CD4-positive, alpha-beta memory T cell (primary cell): ENCODE measurements around the gene LHCGR. TPM values are rescaled to one million over a fixed set of nuclear protein-coding genes. Genes with fewer than 3 reads are reported as not detected.
"Not testable (repeated sequence)": the region's sequence is repeated elsewhere in the genome, so short reads cannot be mapped to it uniquely, and the experiment has no call there.

ENCODE experiments used
- CTCF ChIA-PET: fragments of 350-600 bp; sonication (Branson Sonifier 250); formaldehyde crosslinking; loops from one replicate; lab custom pipeline; 2021; ENCODE audit warnings: inconsistent platforms; ENCODE audit not compliant: partially characterized antibody; lab: Charles Lee
- POLR2A ChIA-PET: fragments of 350-600 bp; sonication (Branson Sonifier 250); formaldehyde crosslinking; loops from one replicate; lab custom pipeline; 2021; ENCODE audit not compliant: partially characterized antibody; lab: Charles Lee
- DNase-seq, 5 donors: peaks; one replicate each; pipeline versions ENCODE4 v3.0.0 to v3.0.0-alpha.2; 2020 to 2022; ENCODE audit warnings: mixed read lengths in 1 of 5
- H3K27ac ChIP-seq: one replicate; pipeline ENCODE4 v1.7.0; 2013; ENCODE audit warnings: low read depth, low read length
- H3K27me3 ChIP-seq: 2 replicates; pipeline ENCODE4 v1.7.0; 2013; ENCODE audit warnings: mild to moderate bottlenecking, low read length, moderate library complexity; ENCODE audit not compliant: insufficient read depth
- H3K36me3 ChIP-seq: 2 replicates; pipeline ENCODE4 v1.7.0; 2013; ENCODE audit warnings: mild to moderate bottlenecking, low read length, moderate library complexity; ENCODE audit not compliant: insufficient read depth
- H3K4me1 ChIP-seq: 2 replicates; pipeline ENCODE4 v1.7.0; 2013; ENCODE audit warnings: mild to moderate bottlenecking, low read length, moderate library complexity; ENCODE audit not compliant: insufficient read depth
- H3K4me3 ChIP-seq, 2 donors: one replicate each; pipeline ENCODE4 v1.7.0; 2013; ENCODE audit warnings: low read length in 2 of 2, mild to moderate bottlenecking in 1 of 2
- H3K9me3 ChIP-seq, 2 donors: one replicate each; pipeline ENCODE4 v1.7.0; 2013; ENCODE audit warnings: low read length in 2 of 2, control low read depth in 1 of 2; ENCODE audit not compliant: control insufficient read depth in 1 of 2
- H3K27ac Mint-ChIP-seq, 7 donors: one replicate each; pipeline ENCODE4 v1.8.0; 2020 to 2021; ENCODE audit warnings: mixed read lengths in 7 of 7, mild to moderate bottlenecking in 6 of 7, inconsistent platforms in 3 of 7, moderate library complexity in 3 of 7
- H3K27me3 Mint-ChIP-seq, 2 donors: one replicate each; pipeline ENCODE4 v1.8.0; 2020 to 2021; ENCODE audit warnings: mixed read lengths in 2 of 2
- H3K36me3 Mint-ChIP-seq, 2 donors: one replicate each; pipeline ENCODE4 v1.8.0; 2020 to 2021; ENCODE audit warnings: mixed read lengths in 2 of 2, inconsistent platforms in 1 of 2, mild to moderate bottlenecking in 1 of 2
- H3K4me1 Mint-ChIP-seq, 4 donors: one replicate each; pipeline ENCODE4 v1.8.0; 2020 to 2021; ENCODE audit warnings: mixed read lengths in 4 of 4, mild to moderate bottlenecking in 1 of 4
- H3K4me3 Mint-ChIP-seq, 8 donors: one replicate each; pipeline ENCODE4 v1.8.0; 2020 to 2021; ENCODE audit warnings: mixed read lengths in 8 of 8, mild to moderate bottlenecking in 7 of 8, moderate library complexity in 6 of 8, inconsistent platforms in 3 of 8
- H3K9me3 Mint-ChIP-seq, 8 donors: one replicate each; pipeline ENCODE4 v1.8.0; 2020 to 2021; ENCODE audit warnings: mixed read lengths in 8 of 8, mild to moderate bottlenecking in 5 of 8, inconsistent platforms in 3 of 8, moderate library complexity in 1 of 8
- intact Hi-C: fragments of 100-400 bp; cut with micrococcal nuclease; formaldehyde crosslinking; loops from one replicate; pipeline ENCODE4 v1.15.1; 2023
- polyA plus RNA-seq, 2 donors: library from polyadenylated mRNA; unstranded; fragments of 300-500 nt; fragmentation: Illumina TruSeq; gene quantifications; one replicate each; pipeline ENCODE4 v1.2.3, GENCODE V29; 2021
- total RNA-seq, 2 experiments: library from RNA; stranded (reverse); gene quantifications; one replicate each; pipeline ENCODE4 v1.2.3, GENCODE V29; 2021

Gene LHCGR
- total and polyA plus RNA-seq, 4 experiments from 2014 or later, result not detected

DNA sequence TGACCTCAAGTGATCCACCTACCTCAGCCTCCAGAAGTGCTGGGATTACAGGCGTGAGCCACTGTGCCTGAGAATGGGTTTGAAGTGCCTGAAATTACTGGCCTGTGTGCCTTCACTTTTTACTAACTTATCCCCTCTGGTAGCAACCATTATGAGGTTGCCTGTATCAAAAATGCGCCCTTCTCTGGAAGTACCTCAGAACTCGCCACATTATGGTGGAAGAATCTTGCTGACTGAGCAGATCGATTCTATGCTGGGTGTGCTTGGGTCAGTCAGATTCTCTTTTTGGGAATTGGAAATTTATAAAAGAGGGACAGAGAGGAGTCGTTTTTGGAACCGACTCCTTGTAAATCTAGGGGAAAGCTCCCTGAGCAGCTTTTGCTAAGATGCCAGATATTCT is 8.2 kb downstream of the LHCGR start:
- intact Hi-C loops, result no loop called here
- Histone ChIP-seq H3K4me1 (no peaks in the 10 kb centered on the region), H3K27ac (no peak overlapping the region), H3K36me3 (no peaks in the 10 kb centered on the region), H3K4me3 (no peak overlapping the region), H3K27me3 (no peaks in the 10 kb centered on the region), H3K9me3 (no peaks in the 10 kb centered on the region)
- POLR2A ChIA-PET, result no interaction called here
- DNase-seq, result no peak
- H3K36me3 Mint-ChIP-seq, result no peaks in the 10 kb centered on the region
- no peak overlapping the region for H3K27ac Mint-ChIP-seq
- no peak overlapping the region for H3K4me3 Mint-ChIP-seq
- H3K9me3 Mint-ChIP-seq, result peaks cover 0 to 4% (median 0%) of the 10 kb centered on the region in 8 donors
- peaks cover 0 to 1% (median 0%) of the 10 kb centered on the region in 4 donors for H3K4me1 Mint-ChIP-seq
- peaks cover 0 to under 1% of the 10 kb centered on the region in 2 donors for H3K27me3 Mint-ChIP-seq
- CTCF ChIA-PET, result no interaction called here

DNA sequence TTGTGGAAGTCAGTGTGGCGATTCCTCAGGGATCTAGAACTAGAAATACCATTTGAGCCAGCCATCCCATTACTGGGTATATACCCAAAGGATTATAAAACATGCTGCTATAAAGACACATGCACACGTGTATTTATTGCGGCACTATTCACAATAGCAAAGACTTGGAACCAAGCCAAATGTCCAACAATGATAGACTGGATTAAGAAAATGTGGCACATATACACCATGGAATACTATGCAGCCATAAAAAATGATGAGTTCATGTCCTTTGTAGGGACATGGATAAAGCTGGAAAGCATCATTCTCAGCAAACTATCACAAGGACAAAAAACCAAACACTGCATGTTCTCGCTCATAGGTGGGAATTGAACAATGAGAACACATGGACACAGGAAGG is 16.3 kb downstream of the LHCGR start:
- H3K4me1 Mint-ChIP-seq, intact Hi-C loops, CTCF ChIA-PET: not testable (repeated sequence)

DNA sequence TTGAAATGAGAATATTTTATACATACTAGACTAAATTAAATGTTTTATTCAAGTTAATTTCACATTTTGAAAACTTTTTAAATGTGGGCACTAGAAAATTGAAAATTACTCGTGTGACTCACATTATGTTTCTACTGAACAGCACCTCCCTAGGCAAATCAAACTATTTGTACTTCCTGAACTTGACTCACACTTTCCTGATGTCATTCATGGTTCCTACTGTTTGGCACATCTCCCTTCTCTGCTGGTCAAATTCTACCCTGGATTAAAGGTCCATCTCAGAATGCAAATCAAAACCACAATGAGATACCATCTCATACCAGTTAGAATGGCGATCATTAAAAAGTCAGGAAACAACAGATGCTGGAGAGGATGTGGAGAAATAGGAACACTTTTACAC is 16.7 kb downstream of the LHCGR start:
- no peak for DNase-seq
- POLR2A ChIA-PET, result no interaction called here
- Histone ChIP-seq H3K27ac (no peak overlapping the region), H3K9me3 (no peaks in the 10 kb centered on the region), H3K4me1 (no peaks in the 10 kb centered on the region), H3K36me3 (no peaks in the 10 kb centered on the region), H3K4me3 (no peak overlapping the region), H3K27me3 (no peaks in the 10 kb centered on the region)
- H3K27me3 Mint-ChIP-seq, result peaks cover 5 to 15% of the 10 kb centered on the region in 2 donors
- H3K36me3 Mint-ChIP-seq, result no peaks in the 10 kb centered on the region
- H3K9me3 Mint-ChIP-seq, result peaks cover 0 to 10% (median 3%) of the 10 kb centered on the region in 8 donors
- H3K27ac Mint-ChIP-seq, result no peak overlapping the region
- H3K4me1 Mint-ChIP-seq, result no peaks in the 10 kb centered on the region
- H3K4me3 Mint-ChIP-seq, result no peak overlapping the region
- intact Hi-C loops, result no loop called here
- CTCF ChIA-PET, result no interaction called here

More for the DNA sequence above, 16.3 kb downstream of the LHCGR start:
- POLR2A ChIA-PET, H3K4me1 ChIP-seq, H3K4me3 ChIP-seq, H3K9me3 ChIP-seq, DNase-seq, H3K36me3 ChIP-seq, H3K4me3 Mint-ChIP-seq, H3K27ac Mint-ChIP-seq, H3K27me3 ChIP-seq, H3K27ac ChIP-seq, H3K36me3 Mint-ChIP-seq: not testable (repeated sequence)
- Mint-ChIP-seq H3K9me3 (peaks cover 0 to 10% (median 3%) of the 10 kb centered on the region in 8 donors), H3K27me3 (peaks cover 5 to 13% of the 10 kb centered on the region in 2 donors)

DNA sequence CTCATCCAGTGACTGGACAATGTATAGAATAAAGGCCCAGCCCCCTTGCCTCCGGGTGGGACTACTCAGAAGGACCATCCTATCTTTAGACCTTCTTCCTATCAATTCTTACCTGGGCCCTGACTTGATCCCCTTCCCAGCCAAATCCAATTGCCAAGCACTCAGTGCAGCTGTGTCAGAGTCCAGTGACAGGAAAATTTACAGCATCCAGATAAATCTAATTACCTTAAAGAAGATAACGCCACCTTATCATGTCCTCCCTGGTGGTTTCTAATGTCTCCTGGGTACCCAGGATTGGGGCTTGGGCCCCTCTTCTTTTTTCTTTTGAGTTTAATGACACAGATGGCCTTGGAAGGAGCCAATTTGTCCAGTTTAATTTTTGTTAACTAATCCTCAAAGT is 19.3 kb downstream of the LHCGR start:
- H3K9me3 Mint-ChIP-seq, result peaks cover 0 to 10% (median 4%) of the 10 kb centered on the region in 8 donors
- Histone ChIP-seq H3K4me3 (no peak overlapping the region), H3K4me1 (no peaks in the 10 kb centered on the region), H3K9me3 (no peaks in the 10 kb centered on the region), H3K27ac (no peak overlapping the region), H3K36me3 (no peaks in the 10 kb centered on the region), H3K27me3 (no peaks in the 10 kb centered on the region)
- no peak for DNase-seq
- ChIA-PET POLR2A (no interaction called here), CTCF (no interaction called here)
- H3K36me3 Mint-ChIP-seq, result no peaks in the 10 kb centered on the region
- no peak overlapping the region for H3K4me3 Mint-ChIP-seq
- H3K27ac Mint-ChIP-seq, result no peak overlapping the region
- peaks cover 5 to 20% of the 10 kb centered on the region in 2 donors for H3K27me3 Mint-ChIP-seq
- intact Hi-C loops, result no loop called here
- H3K4me1 Mint-ChIP-seq, result no peaks in the 10 kb centered on the region

DNA sequence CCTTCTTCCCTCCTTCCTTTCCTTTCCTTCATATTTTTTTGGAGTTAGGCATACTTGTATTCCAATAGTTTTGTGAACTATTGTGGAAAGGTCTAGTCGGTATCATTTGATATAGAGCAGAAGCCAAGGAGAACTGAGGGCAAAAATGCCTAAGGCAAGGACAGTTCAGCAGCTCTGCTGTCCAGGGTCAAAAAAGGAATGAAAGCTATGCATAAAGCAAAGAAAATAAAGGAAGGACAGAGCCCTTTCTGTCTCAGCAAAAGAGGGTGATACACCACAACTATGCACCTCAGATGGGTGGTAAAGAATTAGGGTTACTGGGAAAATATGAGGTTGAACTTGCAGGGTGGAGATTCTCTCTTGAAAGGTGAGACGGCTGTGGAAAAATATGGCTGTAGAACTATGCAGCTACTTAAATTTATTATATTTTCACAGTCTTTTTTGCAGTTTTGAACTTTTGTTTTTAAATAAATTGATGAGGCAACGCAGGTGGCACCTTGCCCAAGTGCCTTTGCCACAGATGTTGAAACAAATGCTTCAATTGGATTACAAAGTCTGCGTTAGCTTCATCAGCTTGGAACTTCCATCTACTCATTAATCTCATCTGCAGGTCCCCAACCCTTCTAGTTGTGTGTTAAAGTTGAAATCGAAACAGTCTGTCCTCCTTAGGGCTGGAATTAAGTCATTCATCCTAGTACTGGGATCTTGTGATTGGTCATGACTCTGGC is 20.8 kb downstream of the LHCGR start:
- POLR2A ChIA-PET, result no interaction called here
- H3K9me3 Mint-ChIP-seq, result peaks cover 0 to 10% (median 3%) of the 10 kb centered on the region in 8 donors

DNA sequence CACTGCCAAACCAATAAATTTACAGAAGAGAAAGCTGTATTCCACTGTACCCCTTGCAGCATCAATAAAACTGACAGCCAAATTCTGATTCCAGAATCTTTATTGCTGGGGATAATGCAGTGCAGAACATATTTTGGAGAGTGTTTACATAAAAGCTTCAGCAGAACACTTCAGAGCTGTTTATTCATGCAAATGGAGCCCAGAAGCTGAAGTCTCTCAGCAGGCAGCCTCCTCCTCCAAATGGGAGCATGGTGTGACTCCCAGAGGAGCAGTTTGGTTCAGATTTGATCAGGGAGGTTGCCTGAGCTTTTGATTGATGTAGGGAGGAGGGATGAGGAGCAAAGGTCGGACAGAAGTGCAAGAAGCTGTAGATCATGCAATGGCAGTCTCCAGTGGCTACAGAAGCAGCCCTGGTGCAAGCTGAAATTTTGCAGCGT is 22.4 kb downstream of the LHCGR start:
- Histone ChIP-seq H3K36me3 (no peaks in the 10 kb centered on the region), H3K4me1 (no peaks in the 10 kb centered on the region), H3K4me3 (no peak overlapping the region), H3K27ac (no peak overlapping the region), H3K27me3 (no peaks in the 10 kb centered on the region), H3K9me3 (no peaks in the 10 kb centered on the region)
- peaks cover 1 to 16% of the 10 kb centered on the region in 2 donors for H3K27me3 Mint-ChIP-seq
- no peaks in the 10 kb centered on the region for H3K4me1 Mint-ChIP-seq
- no peak for DNase-seq
- no peak overlapping the region for H3K4me3 Mint-ChIP-seq
- no peaks in the 10 kb centered on the region for H3K36me3 Mint-ChIP-seq
- H3K9me3 Mint-ChIP-seq, result peaks cover 0 to 5% (median under 1%) of the 10 kb centered on the region in 8 donors
- CTCF ChIA-PET, result no interaction called here
- no peak overlapping the region for H3K27ac Mint-ChIP-seq
- POLR2A ChIA-PET, result no interaction called here
- intact Hi-C loops, result no loop called here

More for the DNA sequence above, 20.8 kb downstream of the LHCGR start:
- Histone ChIP-seq H3K4me1 (no peaks in the 10 kb centered on the region), H3K27me3 (no peaks in the 10 kb centered on the region), H3K9me3 (no peaks in the 10 kb centered on the region), H3K36me3 (no peaks in the 10 kb centered on the region), H3K27ac (no peak overlapping the region), H3K4me3 (no peak overlapping the region)
- CTCF ChIA-PET, result no interaction called here
- H3K27me3 Mint-ChIP-seq, result peaks cover 5 to 20% of the 10 kb centered on the region in 2 donors
- no peak for DNase-seq
- H3K36me3 Mint-ChIP-seq, result no peaks in the 10 kb centered on the region
- H3K27ac Mint-ChIP-seq, result no peak overlapping the region
- no peaks in the 10 kb centered on the region for H3K4me1 Mint-ChIP-seq
- intact Hi-C loops, result no loop called here
- no peak overlapping the region for H3K4me3 Mint-ChIP-seq

DNA sequence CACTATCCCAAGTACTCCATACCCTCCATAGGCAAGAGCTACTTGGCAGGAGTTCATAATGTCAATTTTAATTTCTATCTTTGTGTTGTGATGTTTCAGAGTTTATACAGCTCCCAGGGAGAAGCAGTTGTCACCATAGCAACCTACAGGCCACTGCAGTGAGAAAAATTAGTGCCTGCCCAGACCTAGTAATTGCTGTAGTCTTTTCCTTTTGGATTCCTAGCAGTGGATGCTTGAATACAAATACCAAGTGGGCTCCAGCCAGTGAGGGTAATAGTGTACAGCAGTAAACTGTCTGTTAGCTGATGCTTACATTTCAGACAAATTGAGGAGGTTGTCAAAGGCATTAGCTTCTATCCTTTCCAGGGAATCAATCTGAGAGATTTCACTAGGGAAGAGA is 26.7 kb downstream of the LHCGR start:
- DNase-seq, result no peak
- Histone ChIP-seq H3K9me3 (no peaks in the 10 kb centered on the region), H3K27me3 (no peaks in the 10 kb centered on the region), H3K27ac (no peak overlapping the region), H3K36me3 (no peaks in the 10 kb centered on the region), H3K4me3 (no peak overlapping the region), H3K4me1 (no peaks in the 10 kb centered on the region)
- CTCF ChIA-PET, result interaction anchor here (0.6 to 1.1 kb wide), 2 partner anchors 9 to 696 kb away, joined by 3 to 4 read pairs; no protein-coding TSS in a partner anchor
- Mint-ChIP-seq H3K4me1 (no peaks in the 10 kb centered on the region), H3K36me3 (no peaks in the 10 kb centered on the region), H3K4me3 (no peak overlapping the region), H3K9me3 (peaks cover 0 to 2% (median 0%) of the 10 kb centered on the region in 8 donors), H3K27ac (no peak overlapping the region), H3K27me3 (peaks cover 0 to 5% of the 10 kb centered on the region in 2 donors)
- intact Hi-C loops, result no loop called here
- POLR2A ChIA-PET, result no interaction called here
